HG03457 (cell line): Measurements from ENCODE around the gene ZSCAN20.

Experiments used
- ATAC-seq: cut with Tn5 transposase; IDR thresholded peaks from one replicate; pipeline ENCODE4 v1.9.1; 2021; ENCODE audit warnings: moderate number of reproducible peaks; ENCODE audit not compliant: unreplicated experiment

Gene ZSCAN20

DNA sequence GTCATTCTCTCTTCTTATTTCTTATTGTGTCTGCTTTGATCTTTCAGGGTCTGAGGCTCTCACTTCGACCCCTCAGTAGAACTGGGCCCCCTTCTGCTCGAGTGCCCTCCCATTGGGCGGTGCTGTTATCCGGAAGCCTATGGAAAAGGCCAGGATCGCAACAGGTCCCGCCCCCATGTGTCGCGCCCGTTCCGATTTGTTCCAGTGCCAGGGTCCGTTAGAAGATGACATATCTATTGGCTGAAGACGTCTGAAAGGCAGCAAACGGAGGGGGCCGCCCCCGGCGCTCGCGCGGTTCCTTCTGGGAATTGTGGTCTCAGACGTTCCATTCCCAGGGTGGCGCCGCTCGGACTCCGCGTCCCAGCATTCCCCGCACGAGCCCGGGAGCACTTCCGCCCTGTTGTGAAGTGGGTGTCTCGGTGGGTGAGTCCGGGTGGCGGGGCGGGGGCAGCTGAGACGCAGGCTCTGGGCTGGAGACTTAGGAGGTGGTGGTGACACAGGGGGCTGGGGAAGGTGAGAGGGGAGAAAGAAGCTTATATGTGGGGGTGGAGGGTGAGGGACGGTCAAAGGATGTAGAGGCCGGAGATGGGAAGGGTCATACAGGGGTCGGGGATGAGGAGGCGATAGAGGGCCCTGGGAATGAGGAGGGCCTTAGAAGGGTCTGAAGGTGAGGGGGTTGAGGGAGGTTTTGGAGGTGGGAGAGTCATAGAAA, at the start of gene ZSCAN20:
Gene ZSCAN20, plus strand, starts transcription at position 377 of the 712 bp plus-strand sequence. CDS start 6,644 bp downstream, outside the sequence.
- peak; percentile 85 for ATAC-seq

DNA sequence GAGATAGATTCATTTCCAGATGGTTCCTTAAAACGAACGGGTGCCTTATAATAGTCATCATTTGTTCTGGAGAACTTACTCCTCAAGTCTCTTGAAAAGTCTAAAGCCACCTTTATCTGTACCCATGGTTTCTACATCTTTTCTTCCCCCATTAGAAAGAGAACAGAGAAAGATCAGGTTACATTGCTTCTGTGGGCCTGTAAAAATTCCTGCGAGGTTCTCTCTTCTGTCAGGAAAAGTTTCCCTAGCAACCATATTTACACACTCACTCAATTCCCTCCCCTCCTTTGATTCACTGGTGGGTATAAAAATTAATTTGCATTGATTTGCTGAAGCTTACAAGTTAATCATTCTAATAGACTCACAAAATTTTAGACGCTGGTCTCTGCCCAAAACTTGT, 48.2 kb upstream of the ZSCAN20 start:
- ATAC-seq: no peak

DNA sequence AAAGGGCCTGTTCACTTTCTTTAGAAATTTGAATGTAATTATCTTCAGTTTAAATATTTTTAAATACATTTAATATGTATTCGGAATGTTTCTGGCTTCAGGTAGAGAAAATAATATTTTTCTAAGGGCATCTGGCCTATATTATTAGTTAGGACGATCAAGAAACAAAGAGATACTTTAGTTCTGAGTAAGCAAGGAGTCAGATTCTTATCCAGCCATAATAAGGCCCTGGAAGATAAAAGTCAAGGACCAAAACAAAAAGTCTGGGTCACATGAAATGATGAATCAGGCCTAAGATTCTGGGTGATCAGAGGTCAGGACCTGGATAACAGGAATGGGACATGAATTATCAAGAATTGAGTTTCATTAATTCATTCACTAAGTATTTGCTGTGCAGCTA, 47.8 kb upstream of the ZSCAN20 start:
- no peak for ATAC-seq

DNA sequence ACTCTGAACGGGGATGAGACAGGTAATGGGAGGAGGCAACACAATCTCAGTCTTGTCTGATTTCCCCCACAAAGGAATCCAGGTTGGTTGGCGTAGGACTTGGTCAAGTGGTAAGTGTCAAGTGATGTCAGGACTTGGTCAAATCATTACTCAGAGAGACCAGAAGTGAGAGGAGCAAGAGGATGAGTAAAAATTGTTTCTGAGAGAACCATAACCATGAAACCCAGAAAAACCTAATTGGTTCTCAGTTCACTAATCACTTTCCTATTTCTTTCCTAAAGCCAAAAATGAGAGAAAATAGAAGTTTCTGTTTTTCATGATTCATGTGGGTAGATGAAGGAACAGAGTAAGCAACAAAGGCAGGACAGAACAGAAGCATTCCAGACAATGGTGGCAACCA, 46.5 kb upstream of the ZSCAN20 start:
- no peak for ATAC-seq

DNA sequence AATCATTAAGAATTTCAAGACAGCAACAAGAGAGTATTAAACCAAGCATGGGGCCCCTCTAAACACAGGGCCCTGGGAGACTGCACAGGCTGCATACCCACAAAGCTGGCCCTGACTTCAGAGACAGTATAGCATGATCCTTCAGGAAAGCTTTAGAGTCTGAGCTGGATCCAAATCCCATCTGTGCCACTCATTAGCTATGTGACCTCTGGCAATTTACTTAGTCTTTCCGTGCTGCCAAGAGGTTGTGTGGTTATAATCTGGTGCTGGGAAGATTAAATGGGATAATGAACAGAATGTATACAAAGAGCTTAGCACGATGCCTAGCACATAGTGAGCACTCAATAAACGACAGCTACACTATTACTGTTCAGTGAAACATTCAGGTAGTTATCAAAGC, 45.5 kb upstream of the ZSCAN20 start:
- no peak for ATAC-seq

DNA sequence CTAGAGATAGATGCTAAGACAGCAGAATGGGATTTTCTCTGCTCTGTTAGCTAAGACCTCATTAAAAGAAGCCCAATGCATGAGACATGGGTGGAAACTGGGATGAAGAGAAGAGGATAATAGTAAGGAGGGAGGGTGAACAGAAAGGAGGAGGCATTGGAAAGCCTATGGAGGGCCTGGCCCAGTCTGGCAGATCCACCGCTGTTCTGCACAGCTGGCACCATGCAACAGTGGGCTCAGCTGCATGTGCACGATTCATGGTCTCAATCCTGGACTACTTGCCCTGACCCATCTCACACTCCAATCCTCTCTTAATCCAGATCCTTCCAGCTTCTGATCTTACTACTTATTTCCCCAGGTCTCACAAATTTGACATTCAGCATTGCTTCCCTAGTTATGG, 43.8 kb upstream of the ZSCAN20 start:
- ATAC-seq: no peak

DNA sequence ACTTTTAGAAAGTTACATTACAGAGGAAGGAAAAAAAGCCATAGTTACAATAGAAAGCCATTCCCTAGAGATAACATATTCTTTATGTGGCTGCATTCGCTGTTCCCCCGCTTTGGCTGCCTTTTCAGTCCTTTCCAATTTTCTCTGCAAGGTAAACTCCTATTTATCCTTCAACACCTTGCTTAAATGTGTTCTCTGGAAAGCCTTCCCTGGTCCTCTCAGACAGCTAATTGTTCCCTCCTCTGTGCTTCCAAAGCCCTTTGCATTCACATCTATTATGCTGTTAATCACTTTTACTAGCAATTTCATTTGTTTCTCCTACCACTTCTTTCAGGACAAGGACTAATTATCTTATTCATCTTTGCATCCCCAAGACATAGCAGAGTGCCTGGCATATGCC, 43.1 kb upstream of the ZSCAN20 start:
- ATAC-seq: no peak

DNA sequence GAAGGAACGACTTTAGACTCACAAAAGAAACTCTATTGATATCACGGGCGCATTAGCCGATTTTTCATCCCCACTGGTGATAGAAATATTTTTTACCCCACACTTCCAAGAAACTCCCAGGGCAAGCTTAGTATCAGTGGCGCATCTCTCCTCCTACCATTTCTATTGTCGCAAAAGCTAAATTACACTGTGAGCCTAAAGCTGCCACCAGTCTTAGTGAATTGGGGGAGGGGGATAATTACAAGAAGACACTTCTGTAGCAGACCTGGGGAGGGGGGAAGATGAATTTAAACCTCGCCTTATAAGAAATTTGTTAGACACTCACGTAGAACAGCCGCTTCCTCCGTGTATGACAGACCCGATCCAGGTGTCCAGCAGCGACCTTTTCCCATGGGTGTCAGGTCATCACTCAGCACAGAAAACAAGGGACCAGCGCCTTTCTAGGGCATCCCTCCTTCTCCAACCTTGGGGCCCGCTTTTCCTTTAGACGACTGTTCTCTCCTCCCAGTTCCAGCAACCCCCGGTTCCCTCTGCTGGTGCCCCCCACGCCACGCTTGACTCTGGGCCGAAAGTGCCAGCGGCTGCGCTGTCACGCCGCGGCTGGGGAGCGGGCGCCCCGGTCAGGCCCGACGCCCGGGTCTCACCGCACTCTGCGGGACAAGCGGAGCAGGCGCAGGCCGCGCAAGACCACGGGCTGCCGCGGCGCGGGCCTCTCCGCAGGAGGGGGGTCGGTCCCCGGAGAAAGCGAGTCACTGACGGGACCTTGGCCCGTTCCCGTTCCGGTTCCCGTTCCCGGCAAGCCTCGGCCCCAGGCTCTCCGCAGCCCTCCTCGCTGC, 42.4 kb upstream of the ZSCAN20 start:
- ATAC-seq: no peak

DNA sequence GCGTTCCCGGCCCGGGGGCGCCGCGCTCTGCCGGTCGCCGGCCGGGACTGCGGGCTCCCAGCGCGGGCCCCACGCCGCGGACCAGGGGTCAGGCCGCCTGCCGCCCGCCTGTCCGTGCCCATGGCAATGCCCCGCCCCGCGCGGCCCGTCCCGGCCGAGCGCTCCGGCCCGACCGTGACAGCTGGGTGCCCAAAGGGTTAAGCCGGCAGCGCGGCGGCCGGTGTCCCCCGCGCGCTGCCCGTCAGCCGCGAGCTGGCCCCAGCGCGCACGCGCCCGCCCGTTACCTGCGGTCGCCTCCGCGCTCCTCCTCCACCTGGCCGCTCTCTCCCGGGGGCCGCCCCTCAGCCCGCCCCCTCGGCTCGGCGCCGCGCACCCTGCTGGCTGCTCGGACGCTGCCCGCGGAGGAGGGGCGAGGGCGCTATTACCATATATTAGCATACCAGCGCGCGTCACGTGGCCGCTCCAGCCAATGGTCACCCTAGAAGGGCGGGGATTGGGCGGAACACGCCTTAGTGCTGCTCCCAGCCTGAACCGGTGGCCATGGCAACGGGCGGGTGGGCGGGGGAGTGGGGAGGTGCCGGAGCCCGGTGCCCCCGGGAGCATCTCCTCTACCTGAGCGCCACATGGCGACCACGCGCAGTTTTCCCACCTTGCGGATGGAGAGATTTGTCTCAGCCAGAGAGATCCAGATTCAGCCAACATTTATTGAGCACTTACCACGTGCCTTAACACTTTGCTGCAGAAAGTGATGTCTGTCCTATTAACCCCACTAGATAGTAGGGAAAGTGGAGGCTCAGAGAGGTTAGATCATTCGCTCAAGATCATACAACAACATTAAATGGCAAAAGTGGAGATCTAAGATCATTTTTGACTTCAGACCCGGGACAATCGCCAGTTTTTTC, 41.5 kb upstream of the ZSCAN20 start, which contains the start of gene PHC2:
Gene PHC2, minus strand, starts transcription at position 404 of the 902 bp plus-strand sequence. CDS start 55,556 bp downstream, outside the sequence.
- ATAC-seq: peak; percentile 87

DNA sequence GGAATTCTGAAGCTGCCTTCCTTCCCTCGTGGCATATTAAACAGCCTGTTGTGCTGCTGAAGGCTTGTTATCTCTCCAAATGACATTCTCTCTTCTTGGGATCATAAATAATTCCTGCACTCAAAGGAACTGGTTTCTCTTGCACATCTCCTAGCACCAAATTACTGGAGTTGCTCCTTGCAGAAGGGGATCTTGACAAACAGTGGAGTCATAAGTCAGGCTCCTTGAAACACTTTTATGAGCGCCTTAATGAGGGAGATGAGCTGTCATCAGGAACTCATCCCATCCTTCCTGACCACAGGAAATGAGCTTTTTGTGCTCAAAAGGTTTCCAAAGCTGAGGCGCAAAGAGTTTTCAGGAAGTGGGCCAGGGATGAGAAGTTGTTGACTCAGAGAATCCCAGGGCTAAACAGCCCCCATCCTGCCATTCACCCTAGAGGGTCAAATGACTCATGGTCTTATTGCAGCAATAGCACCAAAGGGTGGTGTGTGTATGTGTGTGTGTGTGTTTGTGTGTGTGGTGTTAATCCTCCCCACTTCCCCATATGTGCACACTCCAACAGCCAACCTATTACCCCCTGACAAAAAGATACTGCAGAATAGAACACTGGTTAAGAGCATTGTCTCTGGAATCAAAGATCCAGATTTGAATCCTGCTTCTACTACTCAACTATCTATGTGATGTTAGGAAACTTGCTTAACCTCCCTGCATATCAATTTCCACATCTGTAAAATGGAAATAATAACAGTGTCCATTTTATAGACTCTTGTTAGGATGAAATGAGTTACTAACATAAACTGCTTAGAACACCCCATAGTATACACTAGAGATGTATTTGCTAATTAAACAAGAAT, 38.7 kb upstream of the ZSCAN20 start:
- ATAC-seq: no peak

DNA sequence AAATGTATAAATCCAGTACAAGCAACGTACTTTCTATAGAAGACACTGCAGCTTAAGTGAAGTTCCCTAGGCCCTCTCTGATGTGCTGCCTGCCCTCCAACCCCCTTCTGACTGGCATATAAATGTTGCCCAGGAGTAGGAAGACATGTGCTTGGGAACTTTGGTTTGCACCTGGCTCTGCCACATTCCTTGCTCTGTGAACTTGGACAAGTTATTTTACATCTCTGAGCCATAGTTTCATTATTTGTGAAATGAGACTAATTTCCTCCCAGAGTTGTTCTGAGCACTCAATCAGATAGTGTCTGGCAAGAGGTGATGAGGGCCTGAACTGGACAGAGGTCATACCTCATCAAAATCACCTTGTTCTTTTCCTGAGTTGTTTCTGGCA, 38.1 kb upstream of the ZSCAN20 start:
- no peak for ATAC-seq

DNA sequence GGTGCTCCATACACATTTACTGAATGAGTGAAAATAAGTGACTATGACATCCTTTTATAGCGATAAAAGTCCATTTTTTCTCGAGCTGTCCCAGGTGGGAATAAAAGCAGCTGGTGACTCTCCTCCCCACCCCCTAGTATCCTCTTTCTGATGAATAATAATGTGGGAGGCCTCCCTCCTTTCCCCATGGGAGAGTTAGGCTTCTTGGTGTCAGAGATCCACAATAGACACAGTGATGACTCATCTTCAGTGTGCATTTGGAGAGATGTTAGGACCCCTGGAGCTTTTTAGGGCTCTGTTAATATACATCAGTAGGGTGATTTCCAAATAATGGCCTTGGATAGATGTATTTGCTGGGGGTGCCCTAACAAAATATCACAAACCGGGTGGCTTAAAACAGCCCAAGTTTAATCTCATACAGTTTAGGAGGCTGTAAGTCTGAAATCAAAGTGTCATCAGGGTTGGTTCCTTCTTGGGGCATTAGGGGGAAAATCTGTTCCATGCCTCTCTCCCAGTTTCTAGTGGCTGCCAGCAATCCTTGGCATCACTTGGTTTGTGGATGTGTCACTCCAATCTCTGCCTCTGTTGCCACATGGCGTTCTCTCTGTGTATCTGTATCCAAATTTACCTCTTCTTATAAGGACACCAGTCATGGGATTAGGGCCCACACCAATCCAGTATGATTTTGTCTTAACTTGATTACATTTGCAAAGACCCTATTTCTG, 37.2 kb upstream of the ZSCAN20 start:
- no peak for ATAC-seq

DNA sequence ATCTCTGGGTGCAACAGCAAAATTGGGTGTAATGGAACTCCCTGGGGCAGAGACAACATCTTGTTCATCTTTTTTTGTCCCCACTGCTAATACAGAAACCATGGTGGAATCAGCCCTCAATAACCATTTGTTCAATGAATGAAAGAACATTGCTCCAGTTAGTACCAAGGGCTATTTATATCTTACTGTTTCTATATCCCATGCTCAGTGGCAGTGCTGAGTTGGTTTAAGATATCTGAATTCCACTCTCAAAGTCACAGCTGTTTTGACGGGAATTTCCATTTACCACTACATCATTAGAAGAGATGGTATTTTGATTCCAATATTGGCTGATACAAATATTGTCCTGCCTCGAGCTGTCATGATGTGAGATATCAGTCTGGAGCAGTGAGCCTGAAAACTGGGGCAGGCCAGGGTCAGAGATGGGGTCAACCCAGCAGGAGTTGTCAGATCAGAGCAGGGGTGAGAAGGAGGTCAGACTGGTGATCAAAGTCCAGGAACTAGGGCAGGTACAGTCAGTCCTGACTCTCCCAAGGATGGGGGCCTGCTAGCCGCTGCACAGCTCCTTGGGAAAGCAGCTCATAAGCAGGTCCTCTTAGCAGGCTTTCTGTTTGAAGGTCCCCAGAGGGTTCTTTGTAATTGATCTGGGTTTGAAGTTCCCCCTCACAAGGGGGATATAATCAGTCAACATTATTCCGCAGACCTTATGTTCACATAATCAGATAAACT, 35.7 kb upstream of the ZSCAN20 start:
- ATAC-seq: no peak

DNA sequence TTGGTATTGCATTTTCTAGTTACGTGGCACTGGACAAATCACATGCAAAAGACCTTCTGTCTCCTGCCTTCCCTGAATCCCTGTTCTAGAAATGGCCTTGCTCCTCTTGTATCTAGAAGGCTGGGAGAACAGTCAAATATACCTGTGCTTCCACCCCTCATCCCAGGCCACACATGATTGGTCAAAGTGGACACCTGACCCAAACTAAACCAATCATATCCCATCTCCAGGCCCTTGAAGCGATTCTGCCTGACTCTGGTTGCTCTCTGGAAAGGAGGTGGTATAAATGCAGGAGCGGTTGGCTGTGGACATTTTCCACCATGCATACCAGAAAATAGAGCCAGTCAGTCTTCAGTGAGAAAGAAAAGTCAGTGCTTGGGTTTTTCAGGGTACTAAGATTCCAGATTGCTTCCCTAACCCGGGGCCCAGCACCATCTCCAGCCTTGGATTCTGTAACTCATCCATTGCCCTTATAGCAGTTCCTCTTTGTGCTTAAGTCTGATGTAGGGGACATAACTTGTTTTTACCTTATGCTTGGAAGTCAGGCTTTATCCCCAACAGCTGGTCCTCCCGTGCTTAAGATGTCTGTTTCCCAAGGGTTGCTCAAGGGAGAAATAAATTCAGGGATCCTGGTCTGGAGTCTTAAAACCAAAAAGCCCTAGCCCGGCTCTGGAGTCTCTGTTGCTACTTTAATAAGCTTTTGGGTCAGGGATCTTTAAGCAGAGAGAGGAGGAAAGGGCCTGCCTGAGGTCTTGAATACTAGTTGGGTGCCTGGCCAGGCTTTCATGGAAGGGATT, 33.9 kb upstream of the ZSCAN20 start:
- no peak for ATAC-seq

DNA sequence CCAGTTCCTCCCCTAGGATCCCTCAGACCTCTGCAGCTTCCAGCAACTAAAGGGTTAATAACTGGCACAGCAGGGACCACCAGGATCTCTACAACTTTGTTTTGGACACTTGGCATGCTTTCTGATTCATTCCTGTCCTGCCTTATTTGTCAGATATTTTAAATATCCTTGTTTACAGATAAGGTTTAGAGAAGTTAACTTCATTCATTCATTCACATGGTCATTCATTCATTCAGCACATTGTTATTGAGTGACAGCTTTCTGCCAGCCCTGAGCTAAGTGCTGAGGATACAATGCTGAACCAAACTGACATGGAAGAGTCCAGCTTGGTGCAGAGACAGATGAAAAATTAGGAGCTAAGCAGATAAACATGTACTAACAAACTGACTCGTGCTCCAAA, 32.8 kb upstream of the ZSCAN20 start:
- no peak for ATAC-seq

DNA sequence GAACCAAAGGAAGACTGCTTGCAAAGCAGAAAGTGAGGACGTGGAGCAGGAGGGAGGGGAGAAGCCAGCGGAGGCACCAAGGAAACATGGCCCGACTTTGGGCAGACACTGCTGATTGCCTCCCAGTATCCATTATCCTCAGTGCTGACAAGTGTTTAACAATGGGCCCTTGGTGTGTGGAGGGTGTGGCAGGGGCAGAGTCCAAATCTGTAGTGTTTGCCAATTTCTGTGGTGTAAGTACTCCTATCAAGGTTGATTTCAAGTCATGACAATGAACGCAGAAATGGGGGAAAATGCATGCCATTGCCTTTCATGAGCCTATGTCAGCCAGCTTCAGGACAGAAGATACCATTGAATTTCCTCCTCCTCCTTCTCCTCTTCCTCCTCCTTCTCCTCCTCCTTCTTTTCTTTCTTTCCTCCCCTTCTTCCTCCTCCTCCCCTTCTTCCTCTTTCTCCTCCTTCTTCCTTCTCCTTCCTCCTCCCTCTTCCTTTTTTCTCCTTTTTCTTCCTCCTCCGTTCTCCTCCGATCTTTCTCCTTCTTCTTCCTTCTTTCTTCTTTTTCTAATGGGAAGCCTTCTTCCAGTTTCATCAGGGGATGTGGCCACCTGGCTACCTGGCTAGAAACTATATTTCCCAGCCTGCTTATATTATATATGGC, 31.2 kb upstream of the ZSCAN20 start:
- no peak for ATAC-seq

DNA sequence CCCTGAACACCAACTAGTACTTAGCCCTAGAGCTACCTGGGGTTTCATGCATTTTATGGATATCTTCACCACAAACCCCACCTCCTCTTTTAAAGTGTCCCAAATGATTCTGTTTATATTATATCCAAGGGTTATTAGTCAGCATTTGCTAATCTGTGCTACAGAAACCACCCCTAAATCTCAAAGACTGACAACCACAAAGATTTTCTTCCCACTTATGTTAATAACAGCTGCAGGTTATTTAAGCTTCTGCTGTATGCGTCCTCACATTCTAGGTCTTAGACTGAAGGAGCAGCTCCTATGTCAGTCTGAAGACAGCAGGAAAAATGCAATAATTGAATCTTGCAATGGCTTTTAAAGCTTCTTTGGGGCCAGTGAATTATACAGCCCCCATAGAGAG, 30.3 kb upstream of the ZSCAN20 start:
- no peak for ATAC-seq
